ENCODE measurements around the gene DUS4L.

The DUS4L gene

DNA sequence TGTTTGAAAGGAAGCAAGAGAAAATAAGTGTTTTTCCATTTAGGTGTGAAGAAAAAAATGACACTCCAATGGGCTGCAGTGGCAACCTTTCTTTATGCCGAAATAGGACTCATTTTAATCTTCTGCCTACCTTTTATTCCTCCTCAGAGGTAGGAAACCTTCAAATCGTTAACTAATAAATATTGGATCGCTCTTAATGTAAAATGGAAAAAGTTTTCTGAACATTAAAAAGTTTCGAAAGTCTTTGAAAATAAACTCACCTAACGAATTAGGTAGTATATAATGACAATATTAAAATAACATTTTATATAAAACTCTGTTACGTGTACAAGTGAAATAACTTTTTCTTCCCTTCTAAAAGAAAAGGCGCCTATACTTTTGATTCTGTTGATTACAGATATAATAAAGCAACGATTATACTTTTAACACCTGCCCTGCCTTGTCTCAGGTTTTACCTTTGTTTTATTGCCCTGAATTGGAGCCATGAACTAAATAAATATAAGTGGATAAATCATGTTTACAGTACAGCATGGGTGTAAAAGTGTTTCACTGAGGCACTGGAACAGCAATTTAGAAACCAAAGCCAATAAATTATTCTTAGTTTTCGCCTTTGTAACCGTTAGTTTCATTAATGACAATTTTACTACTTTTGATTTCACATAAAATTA, 17.1 kb downstream of the DUS4L start:
- DNase-seq, result no peak

GRCh38 chr7:107581387-107582013, 17.7 kb downstream of the DUS4L start:
- no peak for DNase-seq

DNA sequence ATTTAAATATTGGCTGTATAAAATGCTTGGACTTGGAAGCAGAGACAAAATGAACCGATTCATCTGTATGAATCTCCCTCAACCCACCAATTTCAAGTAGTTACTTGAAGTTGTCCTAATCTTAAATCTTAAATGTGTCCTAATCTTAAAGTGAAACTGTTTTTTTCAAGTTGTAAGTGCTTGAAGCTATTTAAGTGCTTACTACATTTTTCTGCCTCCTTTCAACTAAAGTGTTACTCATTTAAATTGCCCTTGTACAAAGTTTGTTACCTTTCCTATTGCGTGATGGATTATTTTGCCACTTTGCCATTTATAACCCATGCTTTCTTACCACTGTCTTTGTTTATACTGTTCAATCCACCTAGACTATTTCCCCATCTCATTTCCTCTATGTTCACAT, 19.1 kb downstream of the DUS4L start:
- DNase-seq, result no peak

DNA sequence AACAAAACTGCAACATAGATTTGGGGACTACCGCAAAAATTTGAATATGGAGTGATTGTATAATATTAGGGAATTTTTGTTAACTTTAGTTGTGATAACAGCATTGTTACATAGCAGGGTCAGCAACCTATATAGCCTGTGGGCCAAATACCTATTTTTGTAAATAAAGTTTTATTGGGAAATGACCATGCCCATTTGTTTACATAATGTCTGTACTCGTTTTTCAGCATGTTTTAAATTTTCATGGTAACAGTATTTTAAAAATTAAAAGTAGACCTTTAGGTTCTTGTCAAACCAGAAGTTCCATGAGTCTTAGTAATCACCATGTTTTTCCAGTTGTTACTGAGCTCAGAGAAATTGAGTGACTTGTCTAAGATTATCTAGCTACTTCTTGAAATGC, 20.9 kb downstream of the DUS4L start:
- DNase-seq, result no peak

DNA sequence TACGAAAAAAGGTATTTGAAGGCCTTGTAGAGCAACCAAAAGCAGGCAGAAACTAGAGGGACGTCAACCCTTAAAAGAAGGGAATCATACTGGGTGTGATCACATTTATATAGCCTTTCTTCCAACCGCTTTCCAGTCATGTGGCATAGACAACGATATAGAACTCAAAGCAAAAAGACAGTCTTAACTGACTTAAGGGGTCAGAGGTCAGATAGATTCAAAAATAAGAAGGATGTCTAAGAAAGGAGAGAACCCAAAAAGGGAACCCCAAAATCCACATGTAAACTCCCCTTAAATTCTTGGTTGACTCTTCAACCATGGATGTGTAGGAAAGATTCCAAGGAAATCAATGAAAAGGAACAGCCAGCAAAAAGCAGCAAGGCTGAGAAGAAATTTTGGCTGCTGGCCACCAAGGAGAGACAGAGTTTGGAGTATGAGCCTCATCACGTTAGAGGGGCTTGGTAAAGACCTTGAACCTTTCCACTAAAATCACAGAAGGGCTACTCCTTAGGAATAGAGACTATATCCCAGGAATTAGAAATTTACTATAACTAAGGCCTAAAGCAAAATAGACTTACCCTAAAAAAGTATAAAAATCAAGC, 24.9 kb downstream of the DUS4L start:
- no peak for DNase-seq

GRCh38 chr7:107591421-107591820, 27.6 kb downstream of the DUS4L start:
- no peak for DNase-seq

DNA sequence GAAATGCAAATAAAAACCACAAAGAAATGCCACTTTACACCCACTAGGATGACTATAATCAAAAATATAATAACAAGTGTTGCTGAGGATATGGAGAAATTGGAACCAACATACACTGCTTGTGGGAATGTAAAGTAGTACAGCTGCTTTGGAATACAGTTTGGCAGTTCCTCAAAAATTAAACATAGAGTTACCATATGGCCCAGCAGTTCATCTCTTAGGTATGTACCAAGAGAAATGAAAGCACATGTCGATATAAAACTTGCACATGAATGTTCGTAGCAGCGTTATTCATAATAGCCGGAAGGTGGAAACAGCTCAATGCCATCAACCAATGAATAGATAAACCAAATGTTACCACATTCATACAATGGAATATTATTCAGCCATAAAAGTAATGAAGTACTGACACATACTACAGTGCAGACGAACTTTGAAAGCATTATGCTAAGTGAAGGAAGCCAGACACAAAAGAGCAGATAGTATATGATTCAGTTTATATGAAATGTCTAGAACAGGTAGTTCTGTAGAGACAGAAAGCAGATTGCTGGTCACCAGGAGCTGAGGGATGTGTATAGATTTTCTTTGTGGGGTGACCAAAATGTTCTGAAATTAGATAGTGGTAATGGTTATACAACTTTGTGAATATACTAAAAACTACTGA, 28.7 kb downstream of the DUS4L start:
- no peak for DNase-seq

DNA sequence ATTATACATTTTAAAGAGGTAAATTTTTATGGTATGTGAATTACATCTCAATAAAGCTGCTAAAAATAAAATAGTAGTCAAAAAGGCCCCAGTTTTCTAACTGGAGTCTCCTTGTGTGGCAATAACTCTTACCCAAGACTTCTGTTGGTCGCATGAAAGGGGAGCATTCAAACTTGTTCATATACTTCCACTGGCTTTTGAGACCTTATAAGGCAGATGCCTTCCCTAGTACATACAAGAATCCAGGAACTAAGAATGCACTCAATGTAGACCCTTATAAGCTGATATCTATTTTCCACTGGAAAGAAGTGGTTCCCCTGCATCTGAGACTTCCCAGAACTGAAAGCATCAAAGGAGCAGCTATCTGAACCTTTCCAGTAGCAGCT, 29.2 kb downstream of the DUS4L start:
- no peak for DNase-seq

GRCh38 chr7:107594961-107595737, 31.4 kb downstream of the DUS4L start:
- DNase-seq, result no peak

DNA sequence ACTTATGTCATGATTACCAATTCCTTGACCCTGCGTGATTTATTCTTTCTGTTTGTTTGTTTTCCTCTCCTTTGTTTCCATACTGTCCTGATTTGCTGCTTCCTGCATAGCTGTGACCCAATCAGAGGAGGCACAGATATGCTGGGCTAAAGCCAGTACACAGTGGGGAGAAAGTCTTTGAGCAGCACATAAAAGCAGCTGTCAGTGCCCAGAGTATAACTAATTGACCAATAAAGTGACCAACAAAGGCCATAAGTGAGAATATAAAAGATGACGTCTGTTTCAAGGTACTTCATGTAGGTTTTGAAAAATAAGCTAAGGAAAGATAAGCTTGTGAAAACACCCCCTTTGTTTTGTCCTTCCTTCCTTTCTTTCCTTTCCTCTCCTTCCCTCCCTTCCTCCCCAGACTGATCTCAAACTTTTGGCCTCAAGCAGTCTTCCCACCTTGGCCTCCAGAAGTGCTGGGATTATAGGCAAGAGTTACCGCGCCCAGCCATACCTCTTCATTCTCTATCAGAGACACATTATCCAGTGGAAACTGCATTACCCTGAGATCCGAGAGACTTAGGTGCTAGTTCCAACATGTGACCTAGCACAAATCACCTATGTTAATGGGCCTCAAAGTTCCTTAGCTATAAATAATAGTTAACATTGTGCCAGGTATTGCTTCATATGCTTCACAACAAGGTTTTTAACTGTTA, 33.3 kb downstream of the DUS4L start:
- DNase-seq, result no peak

- DNase-seq, result no peak
Measured at GRCh38 chr7:107597582-107597916, 33.8 kb downstream of the DUS4L start.

DNA sequence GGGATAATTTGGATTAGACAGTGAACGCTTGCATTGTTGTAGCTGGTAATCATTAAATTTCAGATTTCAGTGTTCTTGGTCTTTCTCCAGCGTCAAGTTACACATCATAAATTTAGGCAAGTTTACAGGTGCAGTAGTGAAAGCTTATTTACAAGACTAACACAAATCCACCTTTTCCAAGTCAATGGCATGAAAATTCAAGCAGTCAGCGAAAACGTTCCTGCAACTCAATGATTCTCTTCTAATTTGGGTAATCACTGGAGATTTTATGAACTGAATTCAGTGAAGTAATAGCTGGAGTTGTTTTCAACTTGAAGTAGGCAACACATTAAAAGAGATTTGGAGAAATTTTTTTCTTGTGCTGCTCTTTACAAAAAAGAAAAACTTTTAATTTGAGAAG, 34.2 kb downstream of the DUS4L start:
- DNase-seq, result no peak

DNA sequence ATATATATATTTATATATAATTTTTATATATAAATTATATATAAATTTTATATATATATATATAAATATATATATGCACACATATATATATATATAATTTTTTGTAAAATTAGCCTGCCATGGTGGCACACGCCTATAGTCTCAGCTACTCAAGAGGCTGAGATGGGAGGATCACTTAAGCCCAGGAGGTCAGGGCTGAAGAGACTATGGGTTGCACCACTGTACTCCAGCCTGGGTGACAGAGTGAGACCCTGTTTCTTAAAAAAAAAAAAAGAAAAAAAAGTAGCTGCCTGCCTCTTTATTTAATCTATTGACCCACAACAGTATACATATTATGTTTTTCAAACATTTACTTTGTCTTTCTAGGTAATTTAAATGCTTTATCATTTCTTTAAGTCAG, 35.5 kb downstream of the DUS4L start:
- no peak for DNase-seq

GRCh38 chr7:107600816-107601215, 37.0 kb downstream of the DUS4L start:
- DNase-seq, result no peak

DNA sequence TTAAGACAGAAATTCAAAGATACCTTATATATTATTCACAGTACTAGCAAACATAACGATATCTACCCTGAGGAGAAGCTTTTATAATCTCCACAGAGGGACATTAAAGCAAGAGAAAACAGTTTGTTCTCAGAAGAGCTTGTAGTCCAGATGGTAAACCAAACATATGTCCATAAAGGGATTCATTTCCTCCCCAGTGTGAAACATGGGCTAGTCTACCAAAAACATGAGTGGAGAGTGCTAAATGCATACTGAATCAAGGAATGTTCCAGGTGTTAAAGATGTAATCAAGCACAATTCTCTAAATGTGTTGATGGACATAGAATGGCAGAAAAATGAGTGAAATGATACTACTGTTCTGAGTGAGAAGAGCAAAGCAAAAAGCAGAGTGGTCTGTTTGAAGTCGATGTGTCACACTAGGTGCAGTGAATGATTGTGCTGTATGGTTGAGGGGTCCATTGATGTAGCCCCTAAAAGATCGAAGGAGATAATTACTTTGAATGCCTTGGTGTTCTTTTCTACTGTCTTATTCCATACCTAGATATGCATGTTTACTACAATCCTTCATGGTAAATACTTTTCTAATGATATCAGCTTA, 41.5 kb downstream of the DUS4L start:
- DNase-seq, result no peak

DNA sequence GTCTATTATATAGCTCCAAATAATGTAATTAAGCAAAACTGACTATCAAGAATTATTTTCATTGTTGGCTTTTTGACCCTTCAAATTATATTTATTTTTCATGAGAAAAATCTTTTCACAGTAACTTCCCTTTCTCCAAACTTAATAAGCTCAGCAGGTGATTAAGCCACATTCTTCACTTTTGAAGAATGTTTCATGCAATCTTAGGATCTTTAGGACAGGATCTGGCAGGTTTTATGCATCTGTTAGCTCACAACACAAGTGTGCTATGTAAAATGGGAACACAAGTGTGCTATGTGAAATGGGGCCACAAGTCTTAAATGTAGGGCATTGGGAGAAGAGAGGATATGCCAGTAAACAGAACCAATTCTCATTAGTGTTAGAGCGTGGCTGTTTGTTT, 42.5 kb downstream of the DUS4L start:
- DNase-seq, result no peak

GRCh38 chr7:107609811-107610261, 46.1 kb downstream of the DUS4L start:
- no peak for DNase-seq

GRCh38 chr7:107610323-107610722, 46.6 kb downstream of the DUS4L start:
- DNase-seq, result no peak

DNA sequence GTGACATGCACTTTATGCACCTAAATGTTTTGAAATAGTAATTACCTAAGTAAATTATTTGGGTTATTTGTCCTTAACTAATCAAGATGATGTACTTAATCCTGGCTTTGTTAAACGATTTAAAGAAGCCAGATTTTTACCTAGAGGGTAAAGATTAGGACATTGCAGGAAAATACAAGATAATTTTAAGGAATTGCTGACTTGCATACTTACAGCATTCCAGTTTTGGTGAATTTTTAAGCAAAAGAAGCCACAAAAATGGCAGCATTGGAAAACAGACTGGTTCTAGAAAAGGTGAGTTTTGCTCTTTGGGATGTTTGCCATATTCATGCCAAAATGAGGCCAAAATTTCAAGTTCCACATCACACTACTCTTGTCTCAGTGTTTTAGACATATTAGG, 49.7 kb downstream of the DUS4L start:
- DNase-seq, result no peak

DNA sequence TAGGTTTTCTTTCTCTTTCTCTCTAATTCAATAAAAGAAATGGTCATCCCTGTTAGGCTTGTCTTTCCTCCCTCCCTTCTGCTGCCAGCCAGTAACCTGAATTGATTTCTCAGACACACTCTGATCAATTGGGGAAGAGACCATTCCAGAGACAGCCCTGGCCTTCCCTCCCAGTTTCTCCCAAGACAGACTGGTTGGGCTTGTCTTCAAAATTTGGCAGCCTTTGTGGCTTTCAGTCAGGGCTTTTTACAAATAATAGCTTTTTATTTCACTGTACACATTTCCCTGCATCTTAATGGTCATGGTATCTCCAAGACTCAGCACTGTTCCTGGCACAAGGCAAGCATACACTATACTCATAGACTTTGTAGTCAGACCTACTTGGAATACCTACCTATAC, 50.2 kb downstream of the DUS4L start:
- DNase-seq, result no peak

DNA sequence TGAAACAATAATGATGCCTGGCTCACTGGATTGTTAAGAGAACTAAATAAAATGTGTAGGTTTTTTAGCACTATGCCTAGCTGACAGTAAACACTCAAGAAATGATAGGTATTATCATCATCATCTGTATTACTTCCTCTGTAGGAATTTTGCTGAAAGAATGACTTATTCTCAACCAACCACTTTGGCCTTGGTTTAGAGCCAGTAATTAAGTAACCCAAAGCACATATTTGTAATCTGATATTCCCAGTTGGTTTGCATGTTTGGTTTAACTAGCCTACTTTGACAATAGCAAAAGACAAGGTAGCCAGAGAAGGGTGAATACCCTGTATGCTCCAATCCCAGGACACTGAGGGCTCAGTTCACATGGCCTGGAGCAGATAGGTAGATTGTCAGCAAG, 50.7 kb downstream of the DUS4L start:
- DNase-seq, result no peak
